Activated CD4-positive, CD25-positive, alpha-beta regulatory T cell (primary cell): ENCODE data around the gene ERFL.
A peak's percentile ranks its signal among the peaks of the same experiment; 100 is the strongest.

ENCODE experiments used
- DNase-seq, 4 experiments: peaks; one replicate each; lab custom pipeline; 2025; lab: John Stamatoyannopoulos, UW

Gene ERFL

GRCh38 chr19:41928221-41928683 lies at the start of gene ERFL:
ERFL (minus strand) TSS chr19:41928449; CDS start chr19:41912919, 15,530 bp downstream.
- DNase-seq, result no peak

GRCh38 chr19:41977916-41978315 lies 49.7 kb upstream of the ERFL start:
- no peak for DNase-seq

GRCh38 chr19:41974652-41975051 lies 46.4 kb upstream of the ERFL start:
- DNase-seq, result no peak

DNA sequence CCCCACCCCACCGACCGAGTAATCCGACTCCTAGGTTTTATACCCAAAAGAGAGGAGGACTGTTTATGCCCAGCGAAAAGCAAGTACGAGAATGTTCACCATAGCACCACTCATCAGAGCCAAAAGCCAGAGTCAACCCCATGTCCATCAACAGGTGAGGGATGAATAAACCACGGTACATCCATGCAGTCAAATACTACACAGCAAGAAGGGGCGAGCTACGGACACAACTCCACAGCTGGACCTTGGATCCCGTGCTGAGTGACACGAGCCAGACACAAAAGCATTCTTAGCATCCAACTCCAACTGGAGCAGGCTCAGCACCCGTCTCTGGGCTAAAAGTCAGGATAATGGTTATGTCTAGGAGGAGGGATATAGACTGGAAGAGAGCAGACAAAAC lies 43.1 kb upstream of the ERFL start:
- no peak for DNase-seq

GRCh38 chr19:41969772-41970458 lies 41.7 kb upstream of the ERFL start:
- DNase-seq, result no peak

GRCh38 chr19:41968751-41969595 lies 40.7 kb upstream of the ERFL start:
- DNase-seq, result no peak

DNA sequence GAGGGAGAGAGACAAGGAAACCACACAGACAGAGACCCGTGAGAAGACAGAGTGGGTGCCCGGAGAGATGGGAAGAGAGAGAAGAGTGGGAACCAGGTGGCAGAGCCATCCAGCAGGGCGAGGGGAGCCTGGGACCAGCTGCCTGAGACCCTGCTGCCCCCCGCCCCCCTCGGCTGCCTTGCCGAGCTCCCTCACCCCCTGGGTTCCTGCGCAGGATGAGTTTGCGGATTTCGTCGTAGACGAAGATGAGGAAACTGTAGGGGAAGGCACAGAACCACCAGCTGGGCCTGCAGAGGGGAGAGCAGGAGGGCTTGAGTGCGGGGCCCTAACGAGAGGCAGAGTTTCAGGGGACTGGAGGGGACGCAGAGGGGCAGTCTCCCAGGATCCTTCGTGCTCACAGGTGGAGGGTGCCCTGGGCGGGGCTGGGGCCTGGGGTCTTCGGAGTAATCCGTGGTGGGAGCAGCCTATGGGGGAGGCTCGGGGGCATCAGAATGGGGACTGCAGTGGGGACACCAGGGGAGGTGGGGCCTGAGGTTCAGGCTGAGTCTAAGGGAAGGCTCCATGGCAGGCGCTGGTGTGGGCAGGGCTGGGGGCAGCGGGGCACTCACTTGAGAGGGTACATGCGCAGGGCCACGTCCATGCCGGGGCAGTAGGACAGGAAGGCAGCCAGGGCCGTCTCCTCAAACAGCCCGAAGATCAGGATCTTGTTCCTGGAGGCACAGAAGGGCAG lies 39.0 kb upstream of the ERFL start:
- DNase-seq, result no peak

DNA sequence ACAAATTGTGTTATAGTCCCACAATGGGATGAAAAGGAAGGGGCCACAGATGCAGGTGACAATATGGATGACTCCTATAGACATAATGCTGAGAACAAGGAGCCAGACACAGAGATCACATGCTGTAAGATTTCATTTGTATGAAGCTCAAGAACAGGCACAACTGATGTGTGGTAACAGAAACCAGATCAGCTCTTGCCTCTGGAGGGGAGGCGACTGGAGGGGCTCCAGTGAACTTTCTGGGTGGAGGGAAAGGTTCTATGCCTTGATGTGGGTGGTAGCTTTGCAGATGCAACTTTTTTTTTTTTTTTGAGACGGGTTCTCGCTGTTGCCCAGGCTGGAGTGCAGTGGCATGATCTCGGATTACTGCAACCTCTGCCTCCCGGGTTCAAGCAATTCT lies 36.9 kb upstream of the ERFL start:
- no peak for DNase-seq

GRCh38 chr19:41960973-41961372 lies 32.7 kb upstream of the ERFL start:
- DNase-seq, result no peak

- peak; percentile 68 to 83 (median 74) for DNase-seq
Observed at GRCh38 chr19:41959056-41960053, 31.1 kb upstream of the ERFL start, which contains the start of gene RABAC1. RABAC1 (minus strand) TSS chr19:41959321; CDS start chr19:41959292, 29 bp downstream.

DNA sequence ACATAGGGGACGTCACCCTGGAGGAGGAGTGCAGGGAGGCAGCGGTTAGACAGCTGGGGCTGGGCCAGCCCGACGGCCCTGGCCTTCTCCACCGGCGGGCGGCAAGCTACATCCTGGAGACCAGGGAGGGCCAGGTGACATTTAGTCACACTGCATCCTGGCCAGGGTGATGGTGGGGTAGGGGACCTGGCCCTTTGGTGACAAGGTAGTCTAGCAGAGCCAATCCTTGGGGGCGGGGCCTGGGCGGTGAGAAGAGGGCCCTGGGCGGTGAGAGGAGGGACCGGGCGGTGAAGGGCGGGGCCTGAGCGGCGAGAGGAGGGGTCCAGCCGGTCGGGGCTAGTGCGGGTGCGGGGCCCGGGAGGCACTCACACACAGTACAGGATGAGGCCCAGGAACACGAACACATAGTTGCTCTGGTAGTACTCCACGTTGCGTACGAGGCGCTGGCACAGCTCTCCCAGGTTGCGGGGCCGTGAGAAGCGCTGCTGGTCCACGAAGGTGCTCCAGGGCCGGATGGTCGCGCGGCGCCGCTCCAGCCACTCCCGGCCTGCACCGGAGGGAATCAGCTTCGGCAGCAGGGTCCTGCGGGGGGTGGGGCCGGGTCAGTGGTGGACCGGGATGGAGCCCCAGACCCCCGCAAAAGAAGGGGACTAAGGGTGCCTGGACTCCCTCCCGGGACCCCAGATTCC lies 30.3 kb upstream of the ERFL start:
- DNase-seq, result peak; percentile 57 to 73 (median 67)

DNA sequence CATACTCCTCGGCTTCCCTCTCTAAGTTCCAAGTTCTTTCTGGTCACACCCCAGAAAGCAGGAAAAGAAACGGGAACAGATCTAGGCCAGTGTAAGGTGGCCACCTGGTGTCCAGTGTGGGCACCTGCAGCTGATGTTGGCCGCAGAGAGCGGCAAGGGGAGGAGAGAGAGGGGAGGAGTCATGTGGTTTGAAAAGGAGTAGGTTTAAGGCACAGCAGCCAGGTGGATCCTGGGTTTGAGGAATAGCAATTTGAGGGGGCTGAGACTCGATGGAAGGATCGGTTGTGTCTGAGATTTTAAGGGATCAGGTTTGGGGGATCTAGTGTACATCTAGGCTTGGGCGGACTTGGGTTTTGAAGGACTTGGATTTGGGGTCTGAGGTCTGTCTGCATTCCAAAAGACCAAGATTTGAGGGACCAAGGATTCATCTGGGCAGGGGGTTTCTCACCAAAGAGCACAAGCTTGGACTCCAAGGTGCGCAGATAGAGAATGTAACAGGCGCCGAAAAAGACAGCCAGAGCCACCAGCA lies 29.7 kb upstream of the ERFL start:
- DNase-seq, result peak in 1 of 4 experiments; percentile 13

- no peak for DNase-seq
Observed at GRCh38 chr19:41957161-41957837, 29.1 kb upstream of the ERFL start.

DNA sequence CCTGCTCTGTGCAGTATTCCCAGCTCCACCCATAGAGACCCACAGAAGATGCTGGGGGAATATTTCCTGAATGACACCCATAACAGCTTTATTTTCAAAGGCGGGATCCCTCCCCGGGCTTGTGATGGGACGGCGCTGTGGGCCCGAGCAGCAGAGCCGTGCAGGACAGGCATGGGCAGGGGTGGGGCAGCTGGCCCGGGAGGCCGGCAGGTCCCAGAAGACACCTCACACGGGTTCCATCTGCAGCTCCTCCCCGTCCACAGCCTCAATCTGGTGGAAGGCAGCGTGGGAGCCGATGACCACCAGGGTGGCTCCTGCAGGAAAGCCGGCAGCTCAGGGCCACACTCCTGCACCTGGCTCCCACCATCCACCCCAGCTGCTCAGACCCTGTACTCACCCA lies 28.4 kb upstream of the ERFL start:
- DNase-seq, result no peak

GRCh38 chr19:41955521-41955920 lies 27.3 kb upstream of the ERFL start:
- no peak for DNase-seq

DNA sequence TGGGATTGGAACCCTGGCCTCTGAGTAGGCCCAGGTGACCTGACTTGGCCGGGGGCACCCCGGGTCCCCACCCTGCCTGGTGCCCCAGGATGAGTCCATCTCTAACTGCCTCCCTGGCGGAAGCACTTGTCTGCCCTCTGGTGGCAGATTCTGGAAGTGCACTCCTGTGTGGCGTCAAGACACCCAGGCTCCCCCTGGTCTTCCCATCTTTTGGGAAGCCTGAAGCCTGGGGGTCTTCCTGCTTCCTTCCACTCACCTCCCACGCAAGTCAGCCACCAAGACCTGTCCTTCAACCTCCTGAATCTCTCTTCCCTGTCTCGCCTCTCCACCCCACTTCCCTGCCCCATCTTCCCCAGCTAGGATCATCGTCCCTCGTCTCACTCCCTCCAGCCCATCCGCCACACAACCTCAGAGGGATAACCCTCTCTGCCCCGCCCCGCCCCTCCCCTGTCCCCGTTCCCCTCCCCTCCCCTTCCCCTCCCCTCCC lies 23.5 kb upstream of the ERFL start:
- peak; percentile 72 to 93 (median 82) for DNase-seq

DNA sequence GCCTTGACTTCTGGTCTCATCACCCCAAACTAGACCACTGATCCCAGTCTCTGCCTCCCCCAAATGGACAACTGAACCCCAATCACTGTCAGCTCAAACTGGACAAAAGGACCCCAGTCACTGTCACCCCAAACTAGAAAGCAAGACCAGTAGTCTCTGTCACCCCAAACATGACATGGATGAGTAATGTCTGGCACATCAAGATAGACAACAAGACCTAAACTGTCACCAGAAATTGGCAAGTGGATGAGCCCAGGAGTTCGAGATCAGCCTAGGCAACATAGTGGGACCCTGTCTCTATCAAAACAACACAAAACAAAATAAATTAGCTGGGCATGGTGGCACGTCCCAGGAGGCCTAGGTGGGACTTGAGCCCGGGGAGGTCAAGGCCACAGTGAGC lies 18.8 kb upstream of the ERFL start:
- no peak for DNase-seq

DNA sequence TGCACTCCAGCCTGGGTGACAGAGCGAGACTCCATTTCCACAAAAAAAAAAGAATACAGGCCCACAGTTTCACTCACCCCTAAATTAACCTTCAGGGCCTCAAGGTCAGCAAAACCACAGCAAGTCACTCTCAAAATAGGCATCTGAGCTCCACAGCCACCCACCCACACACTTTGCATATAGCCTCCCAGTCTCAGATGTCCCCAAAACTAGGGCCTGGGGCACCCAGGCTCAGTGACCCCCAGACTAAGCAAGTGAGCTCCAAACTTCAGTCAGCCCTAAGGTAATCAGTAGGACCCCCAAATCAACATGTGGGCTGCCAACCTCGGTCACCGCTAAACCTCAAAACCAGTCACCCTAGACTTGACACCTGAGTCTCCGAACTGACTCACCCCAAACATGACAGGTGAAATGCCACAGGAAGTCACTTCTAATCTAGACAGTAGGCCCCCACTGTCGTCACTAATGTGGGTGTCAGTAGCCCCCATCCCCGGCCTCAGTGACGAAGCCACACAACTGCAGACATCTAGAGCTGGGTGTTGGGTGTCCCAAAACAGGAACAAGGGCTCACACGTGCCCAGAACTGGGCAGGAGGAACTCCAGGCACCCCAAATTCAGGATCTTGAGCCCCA lies 17.0 kb upstream of the ERFL start:
- DNase-seq, result peak; percentile 61 to 77 (median 74)

GRCh38 chr19:41944336-41944735 lies 16.1 kb upstream of the ERFL start:
- DNase-seq, result no peak
